ENCODE data around the gene PKP1. TPM values are rescaled to one million over a fixed set of nuclear protein-coding genes. Genes with fewer than 3 reads are reported as not detected.

PKP1 gene
- total and polyA plus RNA-seq, 2 donors (not counting 3 experiments of a cell fraction or from before 2014, with no cell fraction given), result 0.01 TPM; not detected in 1

GRCh38 chr1:201332616-201333335 lies 49.5 kb downstream of the PKP1 start:
- intact Hi-C loops (cut with micrococcal nuclease), result no loop called here
- BruUV-seq (replicated peaks), result no TSS peak
- DNase-seq (ENCODE audit: low read depth, low spot score) (no peak), FAIRE-seq (no peak)
- no peak overlapping the region for H3K9ac ChIP-seq (replicated peaks; ENCODE audit: extremely low read depth, insufficient read depth, low read length)
- TF ChIP-seq POLR2A (IDR thresholded peaks at IDR 0.05; ENCODE audit: low read depth, low read length) (no peak), CTCF (IDR thresholded peaks at IDR 0.05; ENCODE audit: extremely low read depth in 1 of 2, insufficient read depth in 1 of 2, low read depth in 1 of 2, low read length in 2 of 2) (no peak), GATA2 (IDR thresholded peaks at IDR 0.05; ENCODE audit: insufficient read depth, insufficient read length, low read depth, low read length) (no peak), EZH2 (IDR thresholded peaks at IDR 0.05; ENCODE audit: borderline replicate concordance, low read depth, low read length, severe bottlenecking) (no peak), JUN (IDR thresholded peaks at IDR 0.05; ENCODE audit: borderline replicate concordance, insufficient read depth, insufficient read length, low read depth) (no peak), POLR2AphosphoS5 (IDR thresholded peaks at IDR 0.05; ENCODE audit: insufficient read depth, low read depth, low read length) (no peak), MAX (IDR thresholded peaks at IDR 0.05; ENCODE audit: insufficient read depth, insufficient read length) (no peak), MYC (IDR thresholded peaks at IDR 0.05; ENCODE audit: low read depth, low read length) (no peak)
- no peaks in the 10 kb centered on the region for H3K79me2 ChIP-seq (ENCODE audit: control insufficient read depth, insufficient read depth, low read length)
- H3K4me3 ChIP-seq (replicated peaks in 1 of 3; ENCODE audit: insufficient read depth in 1 of 3, low read depth in 1 of 3, low read length in 3 of 3), result no peak overlapping the region
- no peaks in the 10 kb centered on the region for H4K20me1 ChIP-seq (replicated peaks; ENCODE audit: control insufficient read depth, extremely low read depth, insufficient read depth, low read length)
- dilution Hi-C loops (cut with MboI; ENCODE audit: extremely low pct_ligation_motif_present, low sequenced_read_pairs), result no loop called here
- peaks cover 0 to 5% of the 10 kb centered on the region in 2 experiments for H3K27me3 ChIP-seq (ENCODE audit: control insufficient read depth in 2 of 2, insufficient read depth in 2 of 2, low read length in 2 of 2)
- ChIA-PET CTCF (no interaction called here), POLR2A (no interaction called here)
- no peaks in the 10 kb centered on the region for H3K9me1 ChIP-seq (replicated peaks; ENCODE audit: control insufficient read depth, extremely low read depth, insufficient read depth, low read length)
- no peaks in the 10 kb centered on the region for H3K4me1 ChIP-seq (ENCODE audit: control insufficient read depth, extremely low read depth, insufficient read depth, low read length)
- H3K9me3 ChIP-seq (replicated peaks; ENCODE audit: control insufficient read depth, insufficient read depth, low read length), result no peaks in the 10 kb centered on the region
- H3K4me2 ChIP-seq (ENCODE audit: insufficient read depth, low read length), result no peak overlapping the region
- no peak overlapping the region for H2AFZ ChIP-seq (ENCODE audit: low read depth, low read length)
- no peak overlapping the region for H3K27ac ChIP-seq (ENCODE audit: insufficient read depth, low read depth, low read length)
- H3K36me3 ChIP-seq (ENCODE audit: control insufficient read depth in 2 of 2, extremely low read depth in 1 of 2, insufficient read depth in 2 of 2, low read length in 2 of 2), result no peaks in the 10 kb centered on the region
